NK-92 (cell line): Measurements from ENCODE around the gene RPS19BP1.
"Not testable (repeated sequence)": the region's sequence is repeated elsewhere in the genome, so short reads cannot be mapped to it uniquely, and the experiment has no call there.

Source experiments
- DNase-seq: peaks from one replicate; lab custom pipeline; 2025; ENCODE audit not compliant: unreplicated experiment; lab: John Stamatoyannopoulos, UW

The RPS19BP1 gene

GRCh38 chr22:39528681-39529486 is 3.7 kb downstream of the RPS19BP1 start:
- peak; percentile 48 for DNase-seq

GRCh38 chr22:39528080-39528661 is 4.4 kb downstream of the RPS19BP1 start:
- DNase-seq, result no peak

DNA sequence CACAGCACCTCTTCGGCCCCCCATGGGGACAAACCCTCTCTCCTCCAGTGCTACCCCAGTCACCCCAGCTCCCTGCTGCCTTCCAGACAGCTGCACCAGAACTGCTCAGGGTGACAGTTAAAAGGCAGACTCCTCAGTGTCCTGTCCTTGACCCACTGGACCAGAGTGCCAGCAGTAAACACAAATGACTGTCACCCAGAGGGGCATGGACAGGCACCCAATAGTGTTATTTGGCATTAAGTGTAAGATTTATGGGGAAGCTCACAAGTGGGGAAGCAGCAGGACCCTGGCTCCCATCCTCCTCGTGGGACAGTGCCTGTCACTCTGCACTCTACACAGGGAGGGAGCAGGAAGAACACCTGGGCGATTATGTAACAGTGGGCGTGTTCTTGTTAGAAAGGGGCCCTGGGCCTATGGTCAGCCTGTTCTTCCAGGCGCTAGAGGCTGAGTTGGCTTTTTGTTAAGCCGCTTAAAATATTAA is 5.0 kb downstream of the RPS19BP1 start:
- no peak for DNase-seq

DNA sequence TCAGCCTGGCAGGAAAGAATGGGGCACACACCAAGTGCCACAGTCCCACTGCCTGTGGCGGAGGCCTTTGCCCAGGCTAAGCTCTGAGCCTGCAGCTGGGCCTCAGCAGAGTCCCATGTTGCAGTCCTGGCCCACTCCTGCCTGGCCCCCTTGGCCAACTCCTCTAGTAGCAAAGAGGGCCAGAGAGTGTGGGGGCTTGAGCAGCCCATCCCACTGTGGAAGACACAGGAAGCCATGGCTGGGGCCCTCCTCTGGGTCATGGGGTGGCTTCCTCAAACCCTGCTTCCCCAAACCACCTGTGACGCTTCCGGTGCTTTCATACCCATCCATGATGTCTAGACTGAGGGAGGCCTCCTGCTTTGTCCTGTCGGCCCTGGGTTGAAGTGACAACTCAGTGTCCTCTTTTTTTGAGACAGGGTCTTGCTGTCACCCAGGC is 5.8 kb downstream of the RPS19BP1 start:
- DNase-seq, result no peak

DNA sequence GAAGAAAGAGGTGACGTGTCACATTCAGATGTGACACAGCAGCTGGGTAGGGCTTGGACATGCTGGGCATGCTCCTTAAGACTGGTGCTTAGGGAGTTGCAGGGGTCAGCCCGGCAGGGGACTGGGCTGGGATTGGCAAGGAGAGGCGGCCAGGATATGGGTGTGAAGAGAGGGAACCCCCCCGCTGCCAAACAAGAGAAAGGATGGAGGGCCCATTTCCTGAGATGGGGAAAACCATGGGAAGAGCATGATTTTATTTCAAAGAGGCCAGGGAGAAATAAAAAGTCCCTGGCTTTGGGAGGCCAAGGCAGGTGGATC is 6.9 kb downstream of the RPS19BP1 start:
- DNase-seq, result no peak

DNA sequence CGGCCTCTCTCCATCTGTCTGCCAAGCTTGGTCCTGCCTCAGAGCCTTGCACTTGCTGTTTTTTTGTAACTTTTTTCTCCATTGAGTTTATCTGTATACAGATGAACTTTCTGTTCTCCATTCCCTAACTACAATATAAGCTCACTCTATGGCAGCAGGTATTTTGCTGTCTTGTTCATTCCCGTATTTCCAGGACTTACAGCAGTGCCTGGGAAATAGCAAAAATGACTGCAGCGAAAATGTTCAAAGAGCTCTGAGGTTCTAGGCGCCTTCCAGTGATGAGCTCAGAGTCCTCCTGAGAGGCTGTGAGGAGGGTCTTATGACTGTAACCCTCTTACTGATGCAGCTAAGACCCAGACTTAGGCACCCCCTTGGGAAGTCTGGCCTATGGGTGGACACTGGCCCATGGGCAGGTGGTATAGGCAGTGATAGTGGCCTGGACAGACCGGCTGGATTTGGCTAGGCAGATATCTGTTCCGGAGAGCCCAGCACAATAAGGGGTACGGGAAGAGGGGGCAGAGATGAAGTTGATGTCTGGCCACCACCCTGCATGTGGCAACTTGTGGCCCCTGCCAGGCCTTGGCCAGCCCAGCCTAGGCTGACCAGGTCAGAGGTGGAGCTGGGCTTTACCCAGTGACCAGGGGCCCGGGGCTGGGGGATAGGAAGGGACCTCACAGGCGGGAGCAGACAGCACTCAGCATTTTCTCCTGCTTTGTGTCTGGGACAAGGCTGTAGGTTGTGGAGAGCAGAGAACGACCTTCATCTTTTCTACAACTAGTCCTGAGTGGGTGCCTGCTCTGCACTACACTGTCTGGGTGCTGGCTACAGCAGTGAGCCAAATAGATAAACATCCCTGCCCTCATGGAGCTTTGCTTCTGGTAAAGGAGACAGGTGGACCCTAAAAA is 7.5 kb downstream of the RPS19BP1 start:
- no peak for DNase-seq

GRCh38 chr22:39524089-39524752 is 8.3 kb downstream of the RPS19BP1 start:
- DNase-seq, result no peak

GRCh38 chr22:39522567-39523300 is 9.8 kb downstream of the RPS19BP1 start:
- DNase-seq, result no peak

DNA sequence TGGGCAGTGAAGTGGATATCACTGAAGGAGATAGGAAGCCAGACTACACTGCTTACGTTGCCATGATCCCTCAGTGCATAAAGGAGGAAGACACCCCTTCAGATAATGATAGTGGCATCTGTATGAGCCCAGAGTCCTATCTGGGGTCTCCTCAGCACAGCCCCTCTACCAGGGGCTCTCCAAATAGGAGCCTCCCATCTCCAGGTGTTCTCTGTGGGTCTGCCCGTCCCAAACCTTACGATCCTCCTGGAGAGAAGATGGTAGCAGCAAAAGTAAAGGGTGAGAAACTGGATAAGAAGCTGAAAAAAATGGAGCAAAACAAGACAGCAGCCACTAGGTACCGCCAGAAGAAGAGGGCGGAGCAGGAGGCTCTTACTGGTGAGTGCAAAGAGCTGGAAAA is 10.5 kb downstream of the RPS19BP1 start:
- DNase-seq, result not testable (repeated sequence)

- DNase-seq, result not testable (repeated sequence)
These were observed 11.3 kb downstream of the RPS19BP1 start for GRCh38 chr22:39521106-39521885.

DNA sequence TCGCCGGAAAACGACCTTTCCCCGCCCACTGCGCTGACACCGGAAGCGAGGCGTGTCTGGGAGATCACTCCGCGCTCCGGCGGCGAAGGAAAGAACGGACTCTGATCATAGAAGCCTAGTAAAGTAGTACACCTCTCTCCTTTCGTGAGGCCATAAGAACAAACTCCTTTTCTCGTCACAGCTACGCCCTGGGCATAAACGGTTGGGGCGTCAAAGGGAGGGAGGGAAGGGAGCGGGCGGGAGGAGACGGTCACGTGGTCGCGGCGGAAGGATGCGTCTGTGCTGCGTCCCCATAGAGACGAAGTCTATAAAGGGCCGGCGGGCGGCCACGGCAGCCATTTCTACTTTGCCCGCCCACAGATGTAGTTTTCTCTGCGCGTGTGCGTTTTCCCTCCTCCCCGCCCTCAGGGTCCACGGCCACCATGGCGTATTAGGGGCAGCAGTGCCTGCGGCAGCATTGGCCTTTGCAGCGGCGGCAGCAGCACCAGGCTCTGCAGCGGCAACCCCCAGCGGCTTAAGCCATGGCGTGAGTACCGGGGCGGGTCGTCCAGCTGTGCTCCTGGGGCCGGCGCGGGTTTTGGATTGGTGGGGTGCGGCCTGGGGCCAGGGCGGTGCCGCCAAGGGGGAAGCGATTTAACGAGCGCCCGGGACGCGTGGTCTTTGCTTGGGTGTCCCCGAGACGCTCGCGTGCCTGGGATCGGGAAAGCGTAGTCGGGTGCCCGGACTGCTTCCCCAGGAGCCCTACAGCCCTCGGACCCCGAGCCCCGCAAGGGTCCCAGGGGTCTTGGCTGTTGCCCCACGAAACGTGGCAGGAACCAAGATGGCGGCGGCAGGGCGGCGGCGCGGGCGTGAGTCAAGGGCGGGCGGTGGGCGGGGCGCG is 12.1 kb downstream of the RPS19BP1 start, which contains the start of gene ATF4:
TSS of gene ATF4 (plus strand) at position 337 of the 880 bp plus-strand sequence. CDS start 884 bp downstream, outside the sequence.
- no peak for DNase-seq

- peak; percentile 61 for DNase-seq
These were observed 12.8 kb downstream of the RPS19BP1 start for GRCh38 chr22:39519681-39520225.

- no peak for DNase-seq
These were observed 13.4 kb downstream of the RPS19BP1 start for GRCh38 chr22:39518996-39519680.

- no peak for DNase-seq
These were observed 14.3 kb downstream of the RPS19BP1 start for GRCh38 chr22:39518144-39518786.

DNA sequence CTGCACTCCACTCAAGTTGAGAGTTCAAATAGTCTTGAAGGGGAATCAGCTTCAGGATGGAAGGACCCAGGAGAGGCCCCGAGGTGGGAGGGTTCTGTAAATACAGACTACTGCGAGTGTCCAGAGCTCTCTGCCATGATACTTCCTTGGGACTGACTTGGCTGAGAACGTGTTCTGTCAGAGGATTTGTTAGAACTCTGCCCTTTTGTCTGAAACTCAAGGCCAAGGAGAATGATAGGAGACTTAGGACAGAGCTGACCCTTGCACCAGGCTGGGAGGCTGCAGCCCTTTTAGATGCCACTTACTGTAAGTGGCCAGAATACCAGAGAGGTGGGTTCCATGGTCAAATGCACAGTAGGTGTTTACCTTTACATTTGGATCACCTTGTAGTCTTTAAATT is 15.1 kb downstream of the RPS19BP1 start:
- no peak for DNase-seq

- no peak for DNase-seq
These were observed 17.1 kb downstream of the RPS19BP1 start for GRCh38 chr22:39515266-39516050.
